Stimulated activated CD8-positive, alpha-beta memory T cell treated with anti-CD3 and anti-CD28 coated beads, Interleukin-15, amount 100 ng/mL, for 24 hours (primary cell): ENCODE measurements around the gene RAB31.

Experiments used
- DNase-seq: peaks from one replicate; pipeline ENCODE4 v3.0.0-alpha.2; 2020; ENCODE audit warnings: low read depth

RAB31 gene

GRCh38 chr18:9820719-9821118 lies 112.6 kb downstream of the RAB31 start:
- DNase-seq, result no peak

- no peak for DNase-seq
Observed at GRCh38 chr18:9822587-9823185, 114.6 kb downstream of the RAB31 start.

- DNase-seq, result no peak
Observed at GRCh38 chr18:9823805-9824473, 115.8 kb downstream of the RAB31 start.

- no peak for DNase-seq
Observed at GRCh38 chr18:9824474-9824832, 116.4 kb downstream of the RAB31 start.

- no peak for DNase-seq
Observed at GRCh38 chr18:9824952-9825371, 116.9 kb downstream of the RAB31 start.

- no peak for DNase-seq
Observed at GRCh38 chr18:9825571-9826073, 117.5 kb downstream of the RAB31 start.

- no peak for DNase-seq
Observed at GRCh38 chr18:9826685-9827084, 118.6 kb downstream of the RAB31 start.

GRCh38 chr18:9827211-9827792 lies 119.2 kb downstream of the RAB31 start:
- no peak for DNase-seq

- no peak for DNase-seq
Observed at GRCh38 chr18:9827793-9828505, 119.8 kb downstream of the RAB31 start.

GRCh38 chr18:9828506-9829396 lies 120.7 kb downstream of the RAB31 start:
- DNase-seq, result no peak

GRCh38 chr18:9829397-9829712 lies 121.3 kb downstream of the RAB31 start:
- DNase-seq, result no peak

GRCh38 chr18:9831036-9831722 lies 123.1 kb downstream of the RAB31 start:
- DNase-seq, result no peak

- DNase-seq, result no peak
Observed at GRCh38 chr18:9831723-9832199, 123.7 kb downstream of the RAB31 start.

GRCh38 chr18:9832871-9833270 lies 124.8 kb downstream of the RAB31 start:
- DNase-seq, result no peak

GRCh38 chr18:9834551-9834950 lies 126.5 kb downstream of the RAB31 start:
- no peak for DNase-seq

GRCh38 chr18:9835113-9835755 lies 127.1 kb downstream of the RAB31 start:
- DNase-seq, result no peak

- DNase-seq, result no peak
Observed at GRCh38 chr18:9835825-9836224, 127.7 kb downstream of the RAB31 start.

GRCh38 chr18:9838144-9838877 lies 130.2 kb downstream of the RAB31 start:
- DNase-seq, result no peak

- no peak for DNase-seq
Observed at GRCh38 chr18:9839211-9839610, 131.1 kb downstream of the RAB31 start.

GRCh38 chr18:9839853-9840252 lies 131.8 kb downstream of the RAB31 start:
- no peak for DNase-seq
